Spleen (tissue), 7 donors: ENCODE data around the gene ALAS2.

Experiments
- CTCF ChIP-seq, 11 experiments: fragments of 200-600 bp in 7 of 11; fragments of 450-650 bp in 4 of 11; sonication (generic) in 4 of 11; IDR thresholded peaks in 8 of 11; conservative IDR thresholded peaks in 3 of 11; 1 replicate in 7 of 11; 2 replicates in 4 of 11; pipeline versions ENCODE4 v1.4.0 to v1.8.0; 2016 to 2021; ENCODE audit warnings: antibody characterized with exemption in 11 of 11, inconsistent platforms in 4 of 11, mild to moderate bottlenecking in 1 of 11
- POLR2AphosphoS5 ChIP-seq, 3 donors: sonication (generic); formaldehyde crosslinking; IDR thresholded peaks; one replicate each; pipeline ENCODE4 v1.5.1; 2017; ENCODE audit warnings: antibody characterized with exemption in 3 of 3
- donor health status: DM: no; HTN: no; CAD: no; lungs with moderate emphysema.
- donor health status: DM: no; HTN: no; CAD: no.
- donor health status: DM: no; HTN: no; CAD: no.

GRCh38 chrX:54992911-54993622 is 37.7 kb downstream of the ALAS2 start:
- no peak for TF ChIP-seq CTCF (IDR thresholded peaks at IDR 0.05 in 8 of 11, conservative IDR thresholded peaks at IDR 0.05 in 3 of 11)
- no peak for TF ChIP-seq POLR2AphosphoS5 (IDR thresholded peaks at IDR 0.05)
